ENCODE results near the gene NRGN. TPM values are rescaled to one million over a fixed set of nuclear protein-coding genes. Genes with fewer than 3 reads are reported as not detected.
A peak's percentile ranks its signal among the peaks of the same experiment; 100 is the strongest.

The NRGN gene
- total RNA-seq, 1 experiment from 2014 or later, result 2.9 TPM

- TF ChIP-seq NR3C1 (CRISPR knock-in tag; conservative IDR thresholded peaks at IDR 0.05; ENCODE audit: low read depth) (no peak), ZMAT4 (CRISPR knock-in tag; IDR thresholded peaks at IDR 0.05) (no peak), FOXK1 (CRISPR knock-in tag; IDR thresholded peaks at IDR 0.05) (0 out of 2 replicates have a peak, but pooled peaks have one; percentile 23), CREM (CRISPR knock-in tag; IDR thresholded peaks at IDR 0.05) (no peak), ZNF425 (CRISPR knock-in tag; conservative IDR thresholded peaks at IDR 0.05) (no peak), HMGA2 (CRISPR knock-in tag; IDR thresholded peaks at IDR 0.05) (no peak)
These were observed 18.9 kb downstream of the NRGN start (continued) for GRCh38 chr11:124758355-124759265.

- no peak overlapping the region for H3K27ac Mint-ChIP-seq
- ChIA-PET POLR2A (interaction anchor here (1.9 kb wide), 1 partner anchor 41 kb away, joined by 6 read pairs; the partner anchor contains the start of gene MSANTD2), CTCF (interaction anchor here (0.7 to 5.6 kb wide), 17 partner anchors 12 to 127 kb away, joined by 3 to 70 read pairs (median 10); partner anchors contain the start of genes NRGN, ROBO3, SIAE and SPA17)
- H3K27me3 Mint-ChIP-seq (ENCODE audit: low read depth), result peaks cover 86% of the 10 kb centered on the region
- ATAC-seq (peak; percentile 3), DNase-seq (ENCODE audit: low spot score) (peak; percentile 40)
- H3K9me3 Mint-ChIP-seq, result no peaks in the 10 kb centered on the region
- peak overlapping the region; percentile 84 for H3K4me3 Mint-ChIP-seq
- no peaks in the 10 kb centered on the region for H3K36me3 Mint-ChIP-seq
- H3K4me1 Mint-ChIP-seq, result peaks cover 58% of the 10 kb centered on the region
- TF ChIP-seq JAZF1 (CRISPR knock-in tag; IDR thresholded peaks at IDR 0.05), result no peak
- TF ChIP-seq ERG (CRISPR knock-in tag; IDR thresholded peaks at IDR 0.05), result no peak
- 0 out of 2 replicates have a peak, but pooled peaks have one; percentile 27 for TF ChIP-seq ZBTB43 (CRISPR knock-in tag; IDR thresholded peaks at IDR 0.05)
- no peak for TF ChIP-seq PRRX2 (CRISPR knock-in tag; IDR thresholded peaks at IDR 0.05)
- TF ChIP-seq IRF1 (CRISPR knock-in tag; IDR thresholded peaks at IDR 0.05), result 0 out of 2 replicates have a peak, but pooled peaks have one; percentile 61
- no peak for TF ChIP-seq EMX1 (CRISPR knock-in tag; IDR thresholded peaks at IDR 0.05)
- peak; percentile 63; the same call in 1 of the 2 replicates for TF ChIP-seq ETV6 (CRISPR knock-in tag; IDR thresholded peaks at IDR 0.05)
- TF ChIP-seq ZNF396 (CRISPR knock-in tag; IDR thresholded peaks at IDR 0.05; ENCODE audit: borderline replicate concordance), result no peak
- TF ChIP-seq ZNF671 (CRISPR knock-in tag; IDR thresholded peaks at IDR 0.05), result no peak
- TF ChIP-seq MAX (CRISPR knock-in tag; IDR thresholded peaks at IDR 0.05), result peak; percentile 75
- no peak for TF ChIP-seq ZBTB21 (CRISPR knock-in tag; IDR thresholded peaks at IDR 0.05; ENCODE audit: borderline replicate concordance)
- TF ChIP-seq ZNF281 (CRISPR knock-in tag; IDR thresholded peaks at IDR 0.05), result peak; percentile 87; the same call in 1 of the 2 replicates
- TF ChIP-seq TEAD1 (CRISPR knock-in tag; IDR thresholded peaks at IDR 0.05), result peak; percentile 82
- TF ChIP-seq CBFB (CRISPR knock-in tag; IDR thresholded peaks at IDR 0.05; ENCODE audit: low read depth), result no peak
- TF ChIP-seq NR3C1 (CRISPR knock-in tag; conservative IDR thresholded peaks at IDR 0.05; ENCODE audit: low read depth), result no peak
- TF ChIP-seq ZNF512 (CRISPR knock-in tag; IDR thresholded peaks at IDR 0.05; ENCODE audit: borderline replicate concordance), result no peak
- TF ChIP-seq SOX15 (CRISPR knock-in tag; IDR thresholded peaks at IDR 0.05), result no peak
These were observed 19.8 kb downstream of the NRGN start for GRCh38 chr11:124759266-124760204.
